NOMO-1 (cell line): ENCODE measurements around the gene LRPPRC.

Experiments
- DNase-seq, 2 experiments: peaks; one replicate each; lab custom pipeline; 2025; ENCODE audit not compliant: unreplicated experiment in 2 of 2; lab: John Stamatoyannopoulos, UW

The LRPPRC gene

GRCh38 chr2:43874776-43875451, 120.9 kb downstream of the LRPPRC start:
- DNase-seq, result no peak

- DNase-seq, result no peak
Observed at GRCh38 chr2:43872151-43872550, 123.6 kb downstream of the LRPPRC start.

- no peak for DNase-seq
Observed at GRCh38 chr2:43855292-43855691, 140.5 kb downstream of the LRPPRC start.

- DNase-seq, result no peak
Observed at GRCh38 chr2:43854671-43855070, 141.1 kb downstream of the LRPPRC start.

GRCh38 chr2:43853141-43854081, 142.4 kb downstream of the LRPPRC start:
- DNase-seq, result no peak

- DNase-seq, result no peak
Observed at GRCh38 chr2:43852196-43852730, 143.5 kb downstream of the LRPPRC start.

- DNase-seq, result no peak
Observed at GRCh38 chr2:43851011-43851980, 144.5 kb downstream of the LRPPRC start.

- DNase-seq, result peak in 1 of 2 experiments; percentile 1
Observed at GRCh38 chr2:43848214-43848613, 147.6 kb downstream of the LRPPRC start.

GRCh38 chr2:43846140-43846793, 149.5 kb downstream of the LRPPRC start:
- DNase-seq, result no peak

- DNase-seq, result no peak
Observed at GRCh38 chr2:43845181-43845580, 150.6 kb downstream of the LRPPRC start.

GRCh38 chr2:43842866-43843226, 152.9 kb downstream of the LRPPRC start:
- DNase-seq, result no peak

GRCh38 chr2:43841949-43842865, 153.6 kb downstream of the LRPPRC start:
- no peak for DNase-seq

GRCh38 chr2:43840965-43841364, 154.8 kb downstream of the LRPPRC start:
- DNase-seq, result no peak

GRCh38 chr2:43839776-43840564, 155.8 kb downstream of the LRPPRC start:
- no peak for DNase-seq

GRCh38 chr2:43838560-43839267, 157.1 kb downstream of the LRPPRC start, which contains the start of the genes ABCG5 and ABCG8:
TSS of gene ABCG5 (minus strand) at chr2:43838839. CDS start at chr2:43838679, 160 bp downstream.
TSS of gene ABCG8 (plus strand) at chr2:43838971. CDS start at chr2:43839054, 83 bp downstream.
- DNase-seq, result no peak

GRCh38 chr2:43837831-43838559, 157.8 kb downstream of the LRPPRC start:
- no peak for DNase-seq

GRCh38 chr2:43837033-43837432, 158.8 kb downstream of the LRPPRC start:
- no peak for DNase-seq
